HG02870 (cell line): ENCODE data around the gene GLA.

Experiments used
- ATAC-seq: cut with Tn5 transposase; IDR thresholded peaks from one replicate; pipeline ENCODE4 v1.9.1; 2021; ENCODE audit warnings: mild to moderate bottlenecking, moderate library complexity; ENCODE audit not compliant: unreplicated experiment

Gene GLA

GRCh38 chrX:101359966-101360365 lies 47.8 kb downstream of the GLA start:
- ATAC-seq: no peak

GRCh38 chrX:101357166-101357795 lies 50.4 kb downstream of the GLA start:
- peak; percentile 65 for ATAC-seq

GRCh38 chrX:101349193-101349562 lies 58.5 kb downstream of the GLA start:
- ATAC-seq: peak; percentile 4

- ATAC-seq: peak; percentile 95
Observed at GRCh38 chrX:101348452-101349192, 59.1 kb downstream of the GLA start, which contains the start of gene TIMM8A. TIMM8A (minus strand) TSS chrX:101348742; CDS start chrX:101348664, 78 bp downstream.

- ATAC-seq: no peak
Observed at GRCh38 chrX:101347859-101348451, 59.8 kb downstream of the GLA start.
